H9 (cell line): ENCODE results near the gene VSIG10L. TPM values are rescaled to one million over a fixed set of nuclear protein-coding genes. Genes with fewer than 3 reads are reported as not detected.

Source experiments
- DNase-seq: peaks from one replicate; pipeline ENCODE4 v3.0.0-alpha.2; 2017
- H2AFZ ChIP-seq: one replicate; pipeline ENCODE4 v1.6.1; 2013; ENCODE audit warnings: mild to moderate bottlenecking, low read length, control low read depth, moderate library complexity
- H2AK5ac ChIP-seq: 2 replicates; pipeline ENCODE4 v1.6.1; 2013; ENCODE audit warnings: low read length, control low read depth, mixed read lengths; ENCODE audit not compliant: insufficient read length
- H2BK120ac ChIP-seq: one replicate; pipeline ENCODE4 v1.6.1; 2013; ENCODE audit warnings: low read depth, mild to moderate bottlenecking, low read length, control low read depth, inconsistent platforms; ENCODE audit not compliant: poor library complexity, severe bottlenecking
- H2BK12ac ChIP-seq: 2 replicates; pipeline ENCODE4 v1.6.1; 2013; ENCODE audit warnings: low read length, control low read depth, mixed read lengths, low read depth; ENCODE audit not compliant: insufficient read length
- H2BK15ac ChIP-seq: 2 replicates; pipeline ENCODE4 v1.6.1; 2013; ENCODE audit warnings: low read depth, low read length, control low read depth
- H2BK20ac ChIP-seq: one replicate; pipeline ENCODE4 v1.6.1; 2013; ENCODE audit warnings: low read depth, mild to moderate bottlenecking, low read length, control low read depth, inconsistent platforms; ENCODE audit not compliant: poor library complexity, severe bottlenecking
- H2BK5ac ChIP-seq: 2 replicates; pipeline ENCODE4 v1.6.1; 2013; ENCODE audit warnings: low read length, control low read depth, mixed read lengths; ENCODE audit not compliant: insufficient read length
- H3K14ac ChIP-seq: 2 replicates; pipeline ENCODE4 v1.6.1; 2013; ENCODE audit warnings: low read length, control low read depth; ENCODE audit not compliant: insufficient read depth
- H3K18ac ChIP-seq: 2 replicates; pipeline ENCODE4 v1.6.1; 2013; ENCODE audit warnings: low read depth, mild to moderate bottlenecking, mixed read lengths, low read length, control low read depth; ENCODE audit not compliant: insufficient read length
- H3K23ac ChIP-seq: 2 replicates; pipeline ENCODE4 v1.6.1; 2013; ENCODE audit warnings: low read length, control low read depth, mixed read lengths, low read depth; ENCODE audit not compliant: insufficient read length
- H3K23me2 ChIP-seq: 2 replicates; pipeline ENCODE4 v1.6.1; 2013; ENCODE audit warnings: low read depth, mild to moderate bottlenecking, mixed read lengths, low read length, control low read depth; ENCODE audit not compliant: insufficient read length, poor library complexity, severe bottlenecking
- H3K27ac ChIP-seq: 2 replicates; pipeline ENCODE4 v1.5.1; 2013; ENCODE audit warnings: low read length, control low read depth, mixed read lengths, low read depth; ENCODE audit not compliant: insufficient read length
- H3K27me3 ChIP-seq: 2 replicates; pipeline ENCODE4 v1.6.1; 2013; ENCODE audit warnings: low read length, control low read depth, inconsistent platforms; ENCODE audit not compliant: insufficient read depth
- H3K4ac ChIP-seq: 2 replicates; pipeline ENCODE4 v1.6.1; 2013; ENCODE audit warnings: low read depth, mild to moderate bottlenecking, control low read depth, inconsistent platforms, low read length, moderate library complexity
- H3K4me1 ChIP-seq: 2 replicates; pipeline ENCODE4 v1.6.1; 2013; ENCODE audit warnings: low read length, control low read depth, inconsistent platforms; ENCODE audit not compliant: insufficient read depth
- H3K4me2 ChIP-seq: 2 replicates; pipeline ENCODE4 v1.6.1; 2013; ENCODE audit warnings: low read length, control low read depth, mixed read lengths; ENCODE audit not compliant: insufficient read length, insufficient read depth
- H3K56ac ChIP-seq: 2 replicates; pipeline ENCODE4 v1.6.1; 2013; ENCODE audit warnings: low read depth, mild to moderate bottlenecking, mixed read lengths, low read length, control low read depth; ENCODE audit not compliant: insufficient read length
- H3K79me1 ChIP-seq: 2 replicates; pipeline ENCODE4 v1.6.1; 2013; ENCODE audit warnings: low read depth, mild to moderate bottlenecking, moderate library complexity, low read length, control low read depth, inconsistent platforms; ENCODE audit not compliant: insufficient read depth, poor library complexity, severe bottlenecking
- H3K79me2 ChIP-seq: 2 replicates; pipeline ENCODE4 v1.6.1; 2013; ENCODE audit warnings: low read length, control low read depth, inconsistent platforms; ENCODE audit not compliant: insufficient read depth
- H3K9ac ChIP-seq: 2 replicates; pipeline ENCODE4 v1.6.1; 2013; ENCODE audit warnings: low read length, control low read depth, mixed read lengths; ENCODE audit not compliant: insufficient read length; ENCODE audit errors: extremely low read depth
- H3K9me3 ChIP-seq: one replicate; pipeline ENCODE4 v1.6.1; 2013; ENCODE audit warnings: low read depth, low read length, inconsistent platforms; ENCODE audit not compliant: control insufficient read depth
- H3T11ph ChIP-seq: one replicate; pipeline ENCODE4 v1.6.1; 2013; ENCODE audit warnings: mild to moderate bottlenecking, low read length, control low read depth, inconsistent platforms
- H4K20me1 ChIP-seq: one replicate; pipeline ENCODE4 v1.6.1; 2013; ENCODE audit not compliant: control insufficient read depth, insufficient read length, insufficient read depth
- H4K5ac ChIP-seq: 2 replicates; pipeline ENCODE4 v1.6.1; 2013; ENCODE audit warnings: low read depth, mild to moderate bottlenecking, mixed read lengths, low read length, control low read depth; ENCODE audit not compliant: insufficient read length
- H4K8ac ChIP-seq: replicated peaks from 2 replicates; pipeline ENCODE4 v1.6.1; 2013; ENCODE audit warnings: low read length, control low read depth, mixed read lengths, low read depth; ENCODE audit not compliant: insufficient read length
- H4K91ac ChIP-seq: 2 replicates; pipeline ENCODE4 v1.6.1; 2013; ENCODE audit warnings: low read depth, mild to moderate bottlenecking, moderate library complexity, mixed read lengths, low read length, control low read depth; ENCODE audit not compliant: insufficient read length
- H3K27ac Mint-ChIP-seq, 3 experiments: 2 replicates in 2 of 3; 3 replicates in 1 of 3; pipeline ENCODE4 v1.8.0; 2020 to 2021; ENCODE audit warnings: mixed read lengths in 3 of 3, mild to moderate bottlenecking in 1 of 3, moderate library complexity in 1 of 3
- H3K27me3 Mint-ChIP-seq: 2 replicates; pipeline ENCODE4 v1.8.0; 2021; ENCODE audit warnings: low read depth, mild to moderate bottlenecking, moderate library complexity, mixed read lengths
- H3K36me3 Mint-ChIP-seq, 3 experiments: 2 replicates in 2 of 3; 3 replicates in 1 of 3; pipeline ENCODE4 v1.8.0; 2020 to 2021; ENCODE audit warnings: low read depth in 3 of 3, mixed read lengths in 3 of 3; ENCODE audit not compliant: insufficient read depth in 1 of 3
- H3K4me1 Mint-ChIP-seq, 2 experiments: 2 replicates each; pipeline ENCODE4 v1.8.0; 2020; ENCODE audit warnings: mixed read lengths in 2 of 2
- H3K4me3 Mint-ChIP-seq, 2 experiments: 2 replicates in 1 of 2; 3 replicates in 1 of 2; pipeline ENCODE4 v1.8.0; 2020 to 2021; ENCODE audit warnings: mild to moderate bottlenecking in 2 of 2, mixed read lengths in 2 of 2, moderate library complexity in 1 of 2
- H3K9me3 Mint-ChIP-seq, 2 experiments: 2 replicates in 1 of 2; 3 replicates in 1 of 2; pipeline ENCODE4 v1.8.0; 2020; ENCODE audit warnings: mild to moderate bottlenecking in 2 of 2, mixed read lengths in 2 of 2, moderate library complexity in 1 of 2
- CTCF ChIP-seq: fragments of 200-600 bp; sonication (generic); conservative IDR thresholded peaks from 3 replicates; pipeline ENCODE4 v1.8.0; 2021; ENCODE audit warnings: antibody characterized with exemption, mild to moderate bottlenecking
- WGBS: extraction: QIAGEN DNeasy Blood & Tissue Kit; methylation state at CpG from one replicate; pipeline ENCODE4 v1.1.7; 2013; ENCODE audit warnings: missing lambda C conversion rate, low lambda C conversion rate, mixed read lengths; ENCODE audit not compliant: insufficient read length; ENCODE audit errors: extremely low coverage; 5-methylcytosine and 5-hydroxymethylcytosine counted together
- total RNA-seq: library from RNA; stranded (reverse); gene quantifications from 2 replicates; pipeline ENCODE4 v1.2.1, GENCODE V29; 2021

The VSIG10L gene
- total RNA-seq, 1 experiment from 2014 or later: 5.6 TPM

- Mint-ChIP-seq H3K27ac (no peak overlapping the region), H3K36me3 (peaks cover 5 to 15% (median 9%) of the 10 kb centered on the region in 3 experiments; a peak in 5 of 7 replicates), H3K4me1 (peaks cover 8 to 19% of the 10 kb centered on the region in 2 experiments), H3K4me3 (no peak overlapping the region), H3K27me3 (peaks cover 5% of the 10 kb centered on the region), H3K9me3 (no peaks in the 10 kb centered on the region)
- Histone ChIP-seq H3K4me2 (no peak overlapping the region), H2BK120ac (no peak overlapping the region), H3K18ac (no peak overlapping the region), H3K4me1 (no peaks in the 10 kb centered on the region; the same call in 1 of the 2 replicates), H4K91ac (no peak overlapping the region), H2BK5ac (no peak overlapping the region), H3K23ac (no peak overlapping the region), H3K79me2 (no peaks in the 10 kb centered on the region), H3K4ac (no peak overlapping the region), H3K56ac (no peak overlapping the region), H3T11ph (no peak overlapping the region), H2AK5ac (no peak overlapping the region), H2BK20ac (no peak overlapping the region), H4K5ac (no peak overlapping the region), H2BK15ac (no peak overlapping the region), H3K79me1 (no peaks in the 10 kb centered on the region), H3K27me3 (no peaks in the 10 kb centered on the region), H3K27ac (no peak overlapping the region), H3K14ac (no peak overlapping the region; the same call in 1 of the 2 replicates), H3K9ac (no peak overlapping the region), H4K20me1 (no peaks in the 10 kb centered on the region), H2BK12ac (no peak overlapping the region), H3K23me2 (peaks cover 8% of the 10 kb centered on the region), H4K8ac (no peak overlapping the region), H3K9me3 (no peaks in the 10 kb centered on the region), H2AFZ (no peak overlapping the region)
- TF ChIP-seq CTCF: no peak
- DNase-seq: no peak
- no CpG with 5 or more reads among the region's 29 CpGs for whole genome bisulfite sequencing
Observed at GRCh38 chr19:51323481-51324166, 18.3 kb downstream of the VSIG10L start.
